HepG2 (cell line): ENCODE results near the gene CACHD1. TPM values are rescaled to one million over a fixed set of nuclear protein-coding genes. Genes with fewer than 3 reads are reported as not detected.

Experiments used
- ATAC-seq: fragments of 200-7000 bp; cut with Tn5 transposase; 3 replicates; pipeline ENCODE4 v1.9.1; 2020; ENCODE audit warnings: mild to moderate bottlenecking, moderate library complexity
- BruUV-seq: library from RNA; stranded (reverse); fragments of 400-500 nt; replicated peaks from 2 replicates; lab custom pipeline; 2021; lab: Mats Ljungman, UMichigan
- CTCF ChIA-PET: fragments of 300-600 bp; formaldehyde crosslinking; extraction: SDS; loops from one replicate; lab custom pipeline; 2021; ENCODE audit warnings: low total read pairs, inconsistent platforms, low intra/inter-chr PET ratio; lab: Yijun Ruan, JAX
- POLR2A ChIA-PET: fragments of 350-600 bp; sonication (Branson Sonifier 250); formaldehyde crosslinking; loops from one replicate; lab custom pipeline; 2020; ENCODE audit warnings: antibody characterized with exemption, inconsistent platforms; lab: Yijun Ruan, JAX
- DNase-seq: peaks from one replicate; pipeline ENCODE4 v3.0.0-alpha.2; 2015; ENCODE audit warnings: low spot score
- FAIRE-seq: peaks from 3 replicates; lab custom pipeline; 2011; peaks lifted over from hg19 to GRCh38; lab: Jason Lieb, UNC
- H2AFZ ChIP-seq: one replicate; pipeline ENCODE4 v1.6.1; 2011; ENCODE audit warnings: low read length, inconsistent platforms
- H3K27ac ChIP-seq: fragments of 300-600 bp; 3 replicates; pipeline ENCODE4 v1.8.0; 2011; ENCODE audit warnings: mixed run types, mild to moderate bottlenecking, mixed read lengths, low read length, inconsistent platforms; ENCODE audit not compliant: insufficient read depth; ENCODE audit errors: extremely low read length
- H3K27me3 ChIP-seq, 2 experiments: fragments of 200-600 bp in 1 of 2; 2 replicates in 1 of 2; 3 replicates in 1 of 2; pipeline versions ENCODE4 v1.6.0 to v1.8.0; 2011; ENCODE audit warnings: low read length in 2 of 2, mild to moderate bottlenecking in 2 of 2, moderate library complexity in 2 of 2, inconsistent platforms in 1 of 2; ENCODE audit not compliant: insufficient read depth in 2 of 2, control insufficient read depth in 1 of 2
- H3K36me3 ChIP-seq, 2 experiments: fragments of 200-600 bp in 1 of 2; replicated peaks in 1 of 2; 2 replicates in 1 of 2; 3 replicates in 1 of 2; pipeline versions ENCODE4 v1.5.1 to v1.8.0; 2011; ENCODE audit warnings: low read length in 2 of 2, inconsistent platforms in 1 of 2; ENCODE audit not compliant: insufficient read depth in 2 of 2, control insufficient read depth in 1 of 2
- H3K4me1 ChIP-seq: 2 replicates; pipeline ENCODE4 v1.5.1; 2012; ENCODE audit warnings: low read length, inconsistent platforms; ENCODE audit not compliant: insufficient read depth
- H3K4me2 ChIP-seq: 2 replicates; pipeline ENCODE4 v1.6.0; 2011; ENCODE audit warnings: low read depth, low read length, inconsistent platforms
- H3K4me3 ChIP-seq, 3 experiments: fragments of 200-600 bp in 1 of 3; sonication (generic), shearing (Covaris generic) in 1 of 3; replicated peaks in 1 of 3; 2 replicates each; pipeline ENCODE4 v1.5.1; 2011 to 2016; ENCODE audit warnings: low read length in 3 of 3, inconsistent platforms in 2 of 3, low read depth in 2 of 3, mild to moderate bottlenecking in 2 of 3, control low read depth in 1 of 3, mixed read lengths in 1 of 3; ENCODE audit not compliant: insufficient read depth in 1 of 3
- H3K79me2 ChIP-seq: one replicate; pipeline ENCODE4 v1.6.1; 2011; ENCODE audit warnings: low read length, inconsistent platforms; ENCODE audit not compliant: insufficient read depth
- H3K9ac ChIP-seq: 2 replicates; pipeline ENCODE4 v1.6.0; 2011; ENCODE audit warnings: mild to moderate bottlenecking, low read depth, low read length, inconsistent platforms; ENCODE audit not compliant: insufficient read depth
- H3K9me3 ChIP-seq: 2 replicates; pipeline ENCODE4 v1.5.1; 2012; ENCODE audit warnings: mild to moderate bottlenecking, low read length
- H4K20me1 ChIP-seq: 2 replicates; pipeline ENCODE4 v1.6.0; 2011; ENCODE audit warnings: inconsistent platforms, mild to moderate bottlenecking, low read length, moderate library complexity; ENCODE audit not compliant: insufficient read depth
- HNRNPK ChIP-seq: fragments of 200-400 bp; formaldehyde crosslinking; IDR thresholded peaks from 2 replicates; pipeline ENCODE4 v1.6.1; 2018; ENCODE audit warnings: low read length, low read depth, moderate library complexity, mild to moderate bottlenecking; ENCODE audit not compliant: poor library complexity, severe bottlenecking
- MED8 ChIP-seq: sonication (generic); formaldehyde crosslinking; IDR thresholded peaks from 2 replicates; pipeline ENCODE4 v1.8.1; 2023; ENCODE audit warnings: mild to moderate bottlenecking, missing genetic modification reagents; ENCODE audit not compliant: insufficient replicate concordance
- MIER2 ChIP-seq: IDR thresholded peaks from 2 replicates; pipeline ENCODE4 v1.6.1; 2016; ENCODE audit warnings: missing biosample characterization, missing genetic modification reagents
- NR2F2 ChIP-seq: IDR thresholded peaks from 2 replicates; pipeline ENCODE4 v1.6.1; 2012; ENCODE audit warnings: low read depth, inconsistent platforms, borderline replicate concordance
- SAP130 ChIP-seq: IDR thresholded peaks from 2 replicates; pipeline ENCODE4 v1.6.1; 2016; ENCODE audit warnings: low read depth
- SRF ChIP-seq: IDR thresholded peaks from 2 replicates; pipeline ENCODE4 v1.6.1; 2011; ENCODE audit warnings: mild to moderate bottlenecking, low read depth, low read length, moderate library complexity
- ZMAT3 ChIP-seq: sonication (generic); formaldehyde crosslinking; conservative IDR thresholded peaks from 2 replicates; pipeline ENCODE4 v1.7.0; 2021; ENCODE audit warnings: missing genetic modification reagents
- WGBS: methylation state at CpG from one replicate; pipeline ENCODE4 v1.1.6; 2017; ENCODE audit warnings: low lambda C conversion rate; 5-methylcytosine and 5-hydroxymethylcytosine counted together
- in situ Hi-C: cut with HindIII; loops from 2 replicates; pipeline ENCODE4 v1.10.0; 2017; ENCODE audit warnings: low pct_unique_long_range_greater_than_20kb; ENCODE audit not compliant: extremely low pct_ligation_motif_present
- intact Hi-C: fragments of 100-400 bp; cut with micrococcal nuclease; formaldehyde crosslinking; loops from one replicate; pipeline ENCODE4 v1.10.0; 2022; ENCODE audit not compliant: unreplicated experiment
- polyA plus RNA-seq, 8 experiments: library from polyadenylated mRNA; depleted of rRNA in 3 of 8; stranded (reverse) in 7 of 8; unstranded in 1 of 8; fragments of >200 nt; fragmentation: Illumina TruSeq in 4 of 8; extraction: Trizol in 4 of 8; gene quantifications; 2 replicates each; pipeline versions ENCODE4 v1.2.1 to v1.2.3, GENCODE V29; 2011 to 2016; ENCODE audit warnings: low read depth in 4 of 8, missing spikeins in 1 of 8, mixed read lengths in 1 of 8; ENCODE audit not compliant: insufficient read depth in 1 of 8
- total RNA-seq, 5 experiments: library from RNA; depleted of rRNA; stranded (reverse); fragments of >200 nt; fragmentation: Illumina TruSeq; extraction: Trizol; gene quantifications; 2 replicates each; pipeline ENCODE4 v1.2.3, GENCODE V29; 2016; ENCODE audit warnings: low read depth in 1 of 5
- TF ChIP-seq, protein P1 (sequence below): conservative IDR thresholded peaks from 2 replicates; pipeline ENCODE4 v1.6.1; 2018; ENCODE audit warnings: missing genetic modification reagents
- TF ChIP-seq, protein P2 (sequence below): sonication (generic); formaldehyde crosslinking; IDR thresholded peaks from 2 replicates; pipeline ENCODE4 v1.8.1; 2023; ENCODE audit warnings: mild to moderate bottlenecking, missing genetic modification reagents
- TF ChIP-seq, protein P3 (sequence below): sonication (generic); formaldehyde crosslinking; IDR thresholded peaks from 2 replicates; pipeline ENCODE4 v1.8.1; 2023; ENCODE audit warnings: missing genetic modification reagents, inconsistent platforms, borderline replicate concordance
- TF ChIP-seq, protein P4 (sequence below): sonication (generic); formaldehyde crosslinking; conservative IDR thresholded peaks from 2 replicates; pipeline ENCODE4 v1.4.0; 2020; ENCODE audit warnings: missing genetic modification reagents

Gene CACHD1
- total and polyA plus RNA-seq, 2 of the 13 experiments (the other 11 are each of a cell fraction or from before 2014, with no cell fraction given): 0.11 TPM; not detected in 1

DNA sequence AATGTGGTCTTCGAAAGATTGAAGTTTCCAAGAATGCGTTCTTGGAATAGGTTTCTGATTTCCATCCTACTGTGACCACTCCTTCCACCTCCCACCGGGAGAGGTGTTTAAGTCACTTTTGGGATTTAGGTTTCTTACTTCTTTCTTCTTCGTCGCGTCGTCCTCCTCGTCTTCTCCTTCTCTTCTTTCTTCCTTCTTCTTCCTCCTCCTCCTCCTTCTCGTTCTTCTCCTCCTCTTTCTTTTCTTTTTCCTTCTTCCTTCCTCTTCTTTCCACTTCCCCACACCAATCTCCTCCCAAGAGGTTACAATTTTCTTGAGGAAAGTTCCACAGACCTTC is 2.1 kb downstream of the CACHD1 start:
- intact Hi-C loops: no loop called here
- no peak overlapping the region for H3K9ac ChIP-seq
- H4K20me1 ChIP-seq: no peaks in the 10 kb centered on the region
- ChIA-PET CTCF (no interaction called here), POLR2A (no interaction called here)
- H3K36me3 ChIP-seq: no peaks in the 10 kb centered on the region
- H2AFZ ChIP-seq: no peak overlapping the region
- DNase-seq (no peak), FAIRE-seq (no peak), ATAC-seq (no peak)
- no peak overlapping the region for H3K4me2 ChIP-seq
- no peak overlapping the region for H3K27ac ChIP-seq
- 76% methylated on average over 9 of the region's 9 CpGs for WGBS
- H3K27me3 ChIP-seq: peaks cover 5 to 48% of the 10 kb centered on the region in 2 experiments; a peak in 4 of 5 replicates
- in situ Hi-C loops: no loop called here
- no peaks in the 10 kb centered on the region for H3K4me1 ChIP-seq
- no TSS peak for BruUV-seq
- H3K79me2 ChIP-seq: no peaks in the 10 kb centered on the region
- no peak for TF ChIP-seq SAP130 (CRISPR knock-in tag)
- TF ChIP-seq, protein P1, sequence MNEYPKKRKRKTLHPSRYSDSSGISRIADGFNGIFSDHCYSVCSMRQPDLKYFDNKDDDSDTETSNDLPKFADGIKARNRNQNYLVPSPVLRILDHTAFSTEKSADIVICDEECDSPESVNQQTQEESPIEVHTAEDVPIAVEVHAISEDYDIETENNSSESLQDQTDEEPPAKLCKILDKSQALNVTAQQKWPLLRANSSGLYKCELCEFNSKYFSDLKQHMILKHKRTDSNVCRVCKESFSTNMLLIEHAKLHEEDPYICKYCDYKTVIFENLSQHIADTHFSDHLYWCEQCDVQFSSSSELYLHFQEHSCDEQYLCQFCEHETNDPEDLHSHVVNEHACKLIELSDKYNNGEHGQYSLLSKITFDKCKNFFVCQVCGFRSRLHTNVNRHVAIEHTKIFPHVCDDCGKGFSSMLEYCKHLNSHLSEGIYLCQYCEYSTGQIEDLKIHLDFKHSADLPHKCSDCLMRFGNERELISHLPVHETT (CRISPR knock-in tag): no peak
- H3K4me3 ChIP-seq: no peak overlapping the region
- no peaks in the 10 kb centered on the region for H3K9me3 ChIP-seq

DNA sequence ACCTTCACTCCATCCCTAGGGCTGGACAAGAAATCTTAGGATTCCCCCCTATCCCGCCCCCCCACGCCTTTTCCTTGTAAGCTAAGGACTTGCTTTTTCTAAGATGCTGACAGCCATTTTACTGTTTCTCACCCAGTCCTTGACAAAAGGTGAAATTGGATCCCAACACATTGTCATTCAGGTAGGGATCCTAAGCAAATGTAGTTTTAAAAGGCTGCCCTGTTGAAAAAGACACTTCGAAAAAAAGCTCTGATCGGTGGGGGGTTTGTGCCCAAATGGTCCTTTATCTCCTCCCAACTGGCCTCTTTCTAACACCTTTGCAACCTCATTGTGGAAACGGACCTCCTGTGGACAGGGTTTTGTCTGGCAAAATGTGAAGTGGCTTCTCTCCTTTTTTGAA is 2.9 kb downstream of the CACHD1 start:
- in situ Hi-C loops (no loop called here), intact Hi-C loops (no loop called here)
- H2AFZ ChIP-seq: no peak overlapping the region
- ChIA-PET CTCF (no interaction called here), POLR2A (no interaction called here)
- no TSS peak for BruUV-seq
- H3K9ac ChIP-seq: no peak overlapping the region
- no peaks in the 10 kb centered on the region for H3K9me3 ChIP-seq
- FAIRE-seq: no peak
- DNase-seq: no peak
- no peaks in the 10 kb centered on the region for H4K20me1 ChIP-seq
- H3K36me3 ChIP-seq: no peaks in the 10 kb centered on the region
- H3K4me1 ChIP-seq: no peaks in the 10 kb centered on the region
- H3K27me3 ChIP-seq: peaks cover 5 to 44% of the 10 kb centered on the region in 2 experiments; a peak in 4 of 5 replicates
- no peak overlapping the region for H3K4me2 ChIP-seq
- 8% methylated on average over 5 of the region's 5 CpGs for WGBS
- no peak overlapping the region for H3K27ac ChIP-seq
- ATAC-seq: no peak
- H3K4me3 ChIP-seq: no peak overlapping the region
- no peaks in the 10 kb centered on the region for H3K79me2 ChIP-seq
- TF ChIP-seq ZMAT3 (CRISPR knock-in tag) (no peak), MIER2 (CRISPR knock-in tag) (no peak), SRF (no peak), MED8 (CRISPR knock-in tag) (no peak), NR2F2 (no peak), HNRNPK (no peak)
- TF ChIP-seq, protein P2, sequence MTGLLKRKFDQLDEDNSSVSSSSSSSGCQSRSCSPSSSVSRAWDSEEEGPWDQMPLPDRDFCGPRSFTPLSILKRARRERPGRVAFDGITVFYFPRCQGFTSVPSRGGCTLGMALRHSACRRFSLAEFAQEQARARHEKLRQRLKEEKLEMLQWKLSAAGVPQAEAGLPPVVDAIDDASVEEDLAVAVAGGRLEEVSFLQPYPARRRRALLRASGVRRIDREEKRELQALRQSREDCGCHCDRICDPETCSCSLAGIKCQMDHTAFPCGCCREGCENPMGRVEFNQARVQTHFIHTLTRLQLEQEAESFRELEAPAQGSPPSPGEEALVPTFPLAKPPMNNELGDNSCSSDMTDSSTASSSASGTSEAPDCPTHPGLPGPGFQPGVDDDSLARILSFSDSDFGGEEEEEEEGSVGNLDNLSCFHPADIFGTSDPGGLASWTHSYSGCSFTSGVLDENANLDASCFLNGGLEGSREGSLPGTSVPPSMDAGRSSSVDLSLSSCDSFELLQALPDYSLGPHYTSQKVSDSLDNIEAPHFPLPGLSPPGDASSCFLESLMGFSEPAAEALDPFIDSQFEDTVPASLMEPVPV (CRISPR knock-in tag): no peak
- TF ChIP-seq, protein P3, sequence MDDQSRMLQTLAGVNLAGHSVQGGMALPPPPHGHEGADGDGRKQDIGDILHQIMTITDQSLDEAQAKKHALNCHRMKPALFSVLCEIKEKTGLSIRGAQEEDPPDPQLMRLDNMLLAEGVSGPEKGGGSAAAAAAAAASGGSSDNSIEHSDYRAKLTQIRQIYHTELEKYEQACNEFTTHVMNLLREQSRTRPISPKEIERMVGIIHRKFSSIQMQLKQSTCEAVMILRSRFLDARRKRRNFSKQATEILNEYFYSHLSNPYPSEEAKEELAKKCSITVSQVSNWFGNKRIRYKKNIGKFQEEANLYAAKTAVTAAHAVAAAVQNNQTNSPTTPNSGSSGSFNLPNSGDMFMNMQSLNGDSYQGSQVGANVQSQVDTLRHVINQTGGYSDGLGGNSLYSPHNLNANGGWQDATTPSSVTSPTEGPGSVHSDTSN (CRISPR knock-in tag): no peak
- TF ChIP-seq, protein P4, sequence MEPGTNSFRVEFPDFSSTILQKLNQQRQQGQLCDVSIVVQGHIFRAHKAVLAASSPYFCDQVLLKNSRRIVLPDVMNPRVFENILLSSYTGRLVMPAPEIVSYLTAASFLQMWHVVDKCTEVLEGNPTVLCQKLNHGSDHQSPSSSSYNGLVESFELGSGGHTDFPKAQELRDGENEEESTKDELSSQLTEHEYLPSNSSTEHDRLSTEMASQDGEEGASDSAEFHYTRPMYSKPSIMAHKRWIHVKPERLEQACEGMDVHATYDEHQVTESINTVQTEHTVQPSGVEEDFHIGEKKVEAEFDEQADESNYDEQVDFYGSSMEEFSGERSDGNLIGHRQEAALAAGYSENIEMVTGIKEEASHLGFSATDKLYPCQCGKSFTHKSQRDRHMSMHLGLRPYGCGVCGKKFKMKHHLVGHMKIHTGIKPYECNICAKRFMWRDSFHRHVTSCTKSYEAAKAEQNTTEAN: no peak
